Activated CD8-positive, alpha-beta T cell treated with anti-CD3 and anti-CD28 coated beads, Interleukin-2, amount 10 ng/mL, durations not matched to agents 7 days and 5 days (primary cell): Measurements from ENCODE around the gene GRM1. TPM values are rescaled to one million over a fixed set of nuclear protein-coding genes. Genes with fewer than 3 reads are reported as not detected.

ENCODE experiments used
- ATAC-seq: fragments of 150-1000 bp; cut with Tn5 transposase; one replicate; pipeline ENCODE4 v1.10.0; 2021; ENCODE audit warnings: moderate library complexity
- CTCF ChIA-PET: fragments of 350-600 bp; sonication (Branson Sonifier 250); formaldehyde crosslinking; loops from one replicate; lab custom pipeline; 2021; ENCODE audit warnings: antibody characterized with exemption; lab: Charles Lee
- POLR2A ChIA-PET: fragments of 350-600 bp; sonication (Branson Sonifier 250); formaldehyde crosslinking; loops from one replicate; lab custom pipeline; 2021; ENCODE audit warnings: antibody characterized with exemption; lab: Charles Lee
- DNase-seq: peaks from one replicate; pipeline ENCODE4 v3.0.0-alpha.2; 2020
- H3K27ac Mint-ChIP-seq: one replicate; pipeline ENCODE4 v1.8.0; 2021; ENCODE audit warnings: mild to moderate bottlenecking, mixed read lengths
- H3K27me3 Mint-ChIP-seq: one replicate; pipeline ENCODE4 v1.8.0; 2021; ENCODE audit warnings: low read depth, mixed read lengths
- H3K36me3 Mint-ChIP-seq: one replicate; pipeline ENCODE4 v1.8.0; 2021; ENCODE audit warnings: low read depth, mixed read lengths
- H3K4me1 Mint-ChIP-seq: one replicate; pipeline ENCODE4 v1.8.0; 2021; ENCODE audit warnings: low read depth, mixed read lengths
- H3K4me3 Mint-ChIP-seq: one replicate; pipeline ENCODE4 v1.8.0; 2021; ENCODE audit warnings: mild to moderate bottlenecking, mixed read lengths
- H3K9me3 Mint-ChIP-seq: one replicate; pipeline ENCODE4 v1.8.0; 2022; ENCODE audit warnings: mixed read lengths; ENCODE audit not compliant: insufficient read depth
- total RNA-seq, 2 experiments: library from RNA; stranded (reverse); gene quantifications; one replicate each; pipeline ENCODE4 v1.2.3, GENCODE V29; 2021

GRM1 gene
- total RNA-seq: not detected

DNA sequence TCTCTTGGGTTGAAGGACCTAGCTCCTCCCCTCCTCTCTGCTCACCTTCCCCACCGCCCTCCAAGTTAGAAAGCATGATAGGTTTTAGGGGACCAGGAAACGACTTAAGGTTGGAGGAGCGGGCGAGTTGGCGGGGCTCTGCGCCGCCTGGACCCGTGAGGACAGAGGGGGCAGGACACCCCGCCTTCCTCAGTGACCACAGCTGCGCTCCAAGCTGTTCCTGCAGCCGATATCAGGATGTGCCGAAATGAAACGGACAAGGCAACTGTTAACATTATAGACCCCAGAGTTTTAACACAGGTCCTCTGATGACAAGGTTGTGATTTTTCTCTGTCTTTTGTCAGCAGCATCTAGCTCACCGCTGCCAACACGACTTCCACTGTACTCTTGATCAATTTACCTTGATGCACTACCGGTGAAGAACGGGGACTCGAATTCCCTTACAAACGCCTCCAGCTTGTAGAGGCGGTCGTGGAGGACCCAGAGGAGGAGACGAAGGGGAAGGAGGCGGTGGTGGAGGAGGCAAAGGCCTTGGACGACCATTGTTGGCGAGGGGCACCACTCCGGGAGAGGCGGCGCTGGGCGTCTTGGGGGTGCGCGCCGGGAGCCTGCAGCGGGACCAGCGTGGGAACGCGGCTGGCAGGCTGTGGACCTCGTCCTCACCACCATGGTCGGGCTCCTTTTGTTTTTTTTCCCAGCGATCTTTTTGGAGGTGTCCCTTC is at the start of gene GRM1:
Gene GRM1 (plus strand): TSS at position 212 of the 722 bp plus-strand sequence. CDS start 456 bp downstream, at position 668.
- no peak for DNase-seq
- Mint-ChIP-seq H3K27ac (no peak within 1 kb of the TSS), H3K4me1 (no peaks in the 10 kb centered on the region), H3K9me3 (peaks cover 3% of the 10 kb centered on the region), H3K27me3 (peaks cover 34% of the 10 kb centered on the region), H3K4me3 (no peak within 1 kb of the TSS), H3K36me3 (no peaks in the 10 kb centered on the region)
- ATAC-seq: no peak
- ChIA-PET POLR2A (no interaction called here), CTCF (no interaction called here)

DNA sequence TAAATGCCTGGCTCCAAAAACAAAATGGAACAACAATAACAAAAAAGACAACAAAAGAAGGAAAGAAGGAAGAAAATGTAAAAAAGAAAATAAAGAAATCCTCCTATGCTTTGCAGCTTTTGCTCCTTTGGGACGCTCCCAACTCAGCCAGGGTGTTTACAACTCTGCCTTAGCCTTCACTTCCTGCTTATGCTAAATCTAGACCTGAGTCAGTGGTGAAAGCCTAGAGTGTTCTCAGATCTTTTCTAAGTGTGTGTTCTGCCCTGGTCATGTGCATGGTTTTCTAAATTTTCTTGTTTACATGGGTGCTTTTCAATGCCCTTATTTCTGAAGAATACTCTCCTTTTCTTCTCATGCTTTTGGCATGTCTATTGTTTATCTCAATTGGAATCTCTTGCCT is 19.5 kb upstream of the GRM1 start:
- Mint-ChIP-seq H3K27me3 (no peaks in the 10 kb centered on the region), H3K4me1 (no peaks in the 10 kb centered on the region), H3K27ac (no peak overlapping the region), H3K9me3 (no peaks in the 10 kb centered on the region), H3K4me3 (no peak overlapping the region), H3K36me3 (no peaks in the 10 kb centered on the region)
- ATAC-seq: no peak
- ChIA-PET POLR2A (no interaction called here), CTCF (no interaction called here)
- DNase-seq: no peak

DNA sequence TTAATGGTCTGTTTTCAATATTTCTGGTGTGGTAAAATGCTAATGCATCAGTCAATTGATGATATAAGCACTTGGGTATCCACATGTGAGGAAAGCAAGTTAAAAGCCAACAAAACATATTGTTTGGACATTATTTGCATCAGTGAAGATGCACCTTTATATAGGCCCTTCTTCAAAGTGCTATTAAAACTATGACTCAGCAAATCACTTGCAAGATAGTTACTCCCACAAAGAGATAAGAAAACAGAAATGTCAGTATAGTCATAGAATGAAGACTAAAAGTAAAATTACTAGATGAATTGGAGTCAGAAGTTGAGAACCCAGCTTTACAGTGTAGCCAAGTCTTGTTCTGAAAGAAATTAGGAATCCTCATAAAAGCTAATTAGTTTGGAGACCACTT is 14.6 kb upstream of the GRM1 start:
- no peak for DNase-seq
- Mint-ChIP-seq H3K4me1 (no peaks in the 10 kb centered on the region), H3K27me3 (no peaks in the 10 kb centered on the region), H3K27ac (no peak overlapping the region), H3K4me3 (no peak overlapping the region), H3K36me3 (no peaks in the 10 kb centered on the region), H3K9me3 (no peaks in the 10 kb centered on the region)
- CTCF ChIA-PET: no interaction called here
- no peak for ATAC-seq
- POLR2A ChIA-PET: no interaction called here

GRCh38 chr6:146017672-146018071 is 11.2 kb upstream of the GRM1 start:
- ChIA-PET CTCF (no interaction called here), POLR2A (no interaction called here)
- H3K36me3 Mint-ChIP-seq: no peaks in the 10 kb centered on the region
- H3K4me3 Mint-ChIP-seq: no peak overlapping the region
- no peaks in the 10 kb centered on the region for H3K27me3 Mint-ChIP-seq
- H3K27ac Mint-ChIP-seq: no peak overlapping the region
- no peaks in the 10 kb centered on the region for H3K9me3 Mint-ChIP-seq
- DNase-seq (no peak), ATAC-seq (no peak)
- H3K4me1 Mint-ChIP-seq: no peaks in the 10 kb centered on the region

DNA sequence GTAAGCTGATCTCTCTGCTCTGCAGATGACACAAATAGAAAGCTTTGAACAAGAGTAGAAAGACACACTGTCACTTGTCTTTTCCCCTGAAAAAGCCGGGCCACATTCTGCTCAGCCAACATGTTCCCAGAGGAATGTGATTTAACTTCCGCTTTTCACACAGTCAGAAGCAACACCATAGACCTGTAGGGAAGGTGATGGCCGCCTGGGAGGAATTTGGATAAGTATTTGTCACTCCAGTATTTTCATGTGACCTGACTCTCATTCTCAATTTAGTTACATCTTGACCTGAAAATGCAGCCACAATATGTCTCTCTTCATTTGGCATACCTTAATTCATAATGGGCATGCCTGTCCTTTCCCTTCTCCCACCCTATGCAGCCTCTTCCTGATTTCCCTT is 2.0 kb upstream of the GRM1 start:
- CTCF ChIA-PET: no interaction called here
- Mint-ChIP-seq H3K27me3 (peaks cover 34% of the 10 kb centered on the region), H3K27ac (no peak overlapping the region), H3K4me3 (no peak overlapping the region), H3K9me3 (peaks cover 3% of the 10 kb centered on the region), H3K4me1 (no peaks in the 10 kb centered on the region), H3K36me3 (no peaks in the 10 kb centered on the region)
- ATAC-seq (no peak), DNase-seq (no peak)
- POLR2A ChIA-PET: no interaction called here

GRCh38 chr6:146027586-146028251 is 1.1 kb upstream of the GRM1 start:
- peaks cover 34% of the 10 kb centered on the region for H3K27me3 Mint-ChIP-seq
- H3K4me1 Mint-ChIP-seq: no peaks in the 10 kb centered on the region
- H3K36me3 Mint-ChIP-seq: no peaks in the 10 kb centered on the region
- POLR2A ChIA-PET: no interaction called here
- DNase-seq (no peak), ATAC-seq (peak; percentile 27)
- CTCF ChIA-PET: no interaction called here
- no peak overlapping the region for H3K4me3 Mint-ChIP-seq
- no peak overlapping the region for H3K27ac Mint-ChIP-seq
- peaks cover 3% of the 10 kb centered on the region for H3K9me3 Mint-ChIP-seq

DNA sequence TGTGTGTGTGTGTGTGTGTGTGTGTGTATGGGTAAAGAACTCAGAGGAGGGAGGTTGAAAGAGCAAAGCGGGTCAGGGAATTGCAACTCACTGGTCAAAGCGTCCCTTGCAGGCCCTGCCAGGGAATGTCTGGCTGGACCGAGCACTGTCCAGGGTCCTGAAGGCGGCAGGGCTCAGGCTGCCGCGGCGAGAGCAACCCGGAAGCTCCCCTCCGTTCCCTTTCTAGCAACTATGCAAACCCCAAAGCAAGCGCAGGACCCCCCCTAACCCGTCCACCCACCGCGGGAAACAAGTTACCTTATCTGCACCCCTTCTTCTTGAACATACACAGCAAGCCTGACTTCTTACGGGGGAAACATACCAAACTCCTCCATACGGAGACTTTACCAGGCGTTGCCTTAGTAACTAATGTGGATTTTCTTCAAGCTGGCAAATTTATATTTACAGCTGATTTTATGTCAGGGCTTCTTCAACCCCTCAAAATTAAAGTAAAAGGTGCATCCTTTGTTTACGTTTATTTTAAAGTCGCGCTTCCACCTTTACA is 538 bp upstream of the GRM1 start:
- H3K36me3 Mint-ChIP-seq: no peaks in the 10 kb centered on the region
- no peaks in the 10 kb centered on the region for H3K4me1 Mint-ChIP-seq
- no peak overlapping the region for H3K27ac Mint-ChIP-seq
- H3K27me3 Mint-ChIP-seq: peaks cover 34% of the 10 kb centered on the region
- H3K4me3 Mint-ChIP-seq: no peak overlapping the region
- peak; percentile 62 for DNase-seq
- peak; percentile 84 for ATAC-seq
- peaks cover 3% of the 10 kb centered on the region for H3K9me3 Mint-ChIP-seq
- ChIA-PET POLR2A (no interaction called here), CTCF (no interaction called here)

- CTCF ChIA-PET: no interaction called here
- H3K4me3 Mint-ChIP-seq: no peak overlapping the region
- H3K9me3 Mint-ChIP-seq: peaks cover 3% of the 10 kb centered on the region
- ATAC-seq (no peak), DNase-seq (no peak)
- peaks cover 34% of the 10 kb centered on the region for H3K27me3 Mint-ChIP-seq
- H3K36me3 Mint-ChIP-seq: no peaks in the 10 kb centered on the region
- H3K27ac Mint-ChIP-seq: no peak overlapping the region
- H3K4me1 Mint-ChIP-seq: no peaks in the 10 kb centered on the region
- POLR2A ChIA-PET: no interaction called here
These were observed 817 bp downstream of the GRM1 start for GRCh38 chr6:146029573-146030184.

GRCh38 chr6:146032387-146032786 is 3.5 kb downstream of the GRM1 start:
- Mint-ChIP-seq H3K27me3 (peaks cover 23% of the 10 kb centered on the region), H3K27ac (no peak overlapping the region), H3K4me1 (no peaks in the 10 kb centered on the region), H3K4me3 (no peak overlapping the region), H3K9me3 (peaks cover 3% of the 10 kb centered on the region), H3K36me3 (no peaks in the 10 kb centered on the region)
- DNase-seq (no peak), ATAC-seq (no peak)
- POLR2A ChIA-PET: no interaction called here
- CTCF ChIA-PET: no interaction called here

DNA sequence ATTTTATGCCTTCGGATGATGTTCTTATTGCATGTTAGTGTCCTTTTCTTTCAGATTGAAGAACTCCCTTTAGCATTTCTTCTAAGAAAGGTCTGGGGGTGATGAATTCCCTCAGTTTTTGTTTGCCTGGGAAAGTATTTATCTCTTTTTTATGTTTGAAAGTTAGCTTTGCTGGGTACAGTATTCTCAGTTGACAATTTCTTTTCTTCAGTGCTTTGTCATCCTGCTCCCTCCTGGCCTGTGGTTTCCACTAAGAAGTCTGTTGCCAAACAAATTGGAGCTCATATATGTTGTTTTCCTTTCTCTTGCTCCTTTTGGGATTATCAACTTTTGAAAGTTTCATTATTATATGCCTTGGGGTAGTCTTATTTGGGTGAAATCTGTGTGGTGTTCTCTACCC is 11.5 kb downstream of the GRM1 start:
- no peak overlapping the region for H3K4me3 Mint-ChIP-seq
- ATAC-seq: no peak
- no peak overlapping the region for H3K27ac Mint-ChIP-seq
- H3K27me3 Mint-ChIP-seq: no peaks in the 10 kb centered on the region
- ChIA-PET POLR2A (no interaction called here), CTCF (no interaction called here)
- H3K9me3 Mint-ChIP-seq: peaks cover 4% of the 10 kb centered on the region
- DNase-seq: no peak
- no peaks in the 10 kb centered on the region for H3K36me3 Mint-ChIP-seq
- H3K4me1 Mint-ChIP-seq: no peaks in the 10 kb centered on the region

DNA sequence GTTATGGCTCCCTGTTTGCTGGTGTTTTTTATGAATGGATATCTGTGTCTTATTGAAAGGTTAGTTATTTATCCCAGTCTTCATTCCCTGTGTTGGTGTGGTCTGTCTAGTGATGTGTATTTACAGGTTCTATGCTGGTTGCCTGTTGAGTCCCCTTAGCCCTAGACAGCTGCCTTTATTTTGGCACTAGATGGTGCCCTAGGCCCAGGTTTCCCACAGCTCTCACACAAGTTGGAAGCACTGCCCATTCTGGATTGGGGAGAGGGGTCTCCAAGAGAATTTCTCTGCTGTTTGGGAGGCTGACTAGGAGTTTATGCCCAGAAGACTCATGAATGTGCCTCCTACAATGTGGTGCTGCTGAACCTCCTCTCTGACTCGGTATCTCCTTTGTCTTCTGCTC is 12.4 kb downstream of the GRM1 start:
- CTCF ChIA-PET: no interaction called here
- H3K4me3 Mint-ChIP-seq: no peak overlapping the region
- DNase-seq: no peak
- H3K27me3 Mint-ChIP-seq: no peaks in the 10 kb centered on the region
- H3K4me1 Mint-ChIP-seq: no peaks in the 10 kb centered on the region
- H3K9me3 Mint-ChIP-seq: peaks cover 4% of the 10 kb centered on the region
- no peak for ATAC-seq
- no peak overlapping the region for H3K27ac Mint-ChIP-seq
- POLR2A ChIA-PET: no interaction called here
- no peaks in the 10 kb centered on the region for H3K36me3 Mint-ChIP-seq

GRCh38 chr6:146047371-146047770 is 18.5 kb downstream of the GRM1 start:
- Mint-ChIP-seq H3K36me3 (no peaks in the 10 kb centered on the region), H3K4me3 (no peak overlapping the region), H3K27ac (no peak overlapping the region), H3K9me3 (no peaks in the 10 kb centered on the region), H3K4me1 (no peaks in the 10 kb centered on the region), H3K27me3 (no peaks in the 10 kb centered on the region)
- ATAC-seq: no peak
- CTCF ChIA-PET: no interaction called here
- POLR2A ChIA-PET: no interaction called here
- no peak for DNase-seq
